Mesothelial cell of epicardium (in vitro differentiated cells): ENCODE results near the gene DAPK1. TPM values are rescaled to one million over a fixed set of nuclear protein-coding genes. Genes with fewer than 3 reads are reported as not detected.

Experiments
- DNase-seq, 2 experiments: peaks; one replicate each; pipeline ENCODE4 v3.0.0; 2021; ENCODE audit warnings: low spot score in 2 of 2; ENCODE audit not compliant: unreplicated experiment in 2 of 2
- H3K27ac Mint-ChIP-seq: 2 replicates; pipeline ENCODE4 v1.8.0; 2021; ENCODE audit warnings: mixed read lengths
- H3K27me3 Mint-ChIP-seq: 2 replicates; pipeline ENCODE4 v1.8.0; 2021; ENCODE audit warnings: low read depth, mixed read lengths
- H3K36me3 Mint-ChIP-seq: 2 replicates; pipeline ENCODE4 v1.8.0; 2021; ENCODE audit warnings: mixed read lengths
- H3K4me1 Mint-ChIP-seq: 2 replicates; pipeline ENCODE4 v1.8.0; 2021; ENCODE audit warnings: mixed read lengths
- H3K4me3 Mint-ChIP-seq: 2 replicates; pipeline ENCODE4 v1.8.0; 2021; ENCODE audit warnings: mild to moderate bottlenecking, moderate library complexity, mixed read lengths
- H3K9me3 Mint-ChIP-seq: 2 replicates; pipeline ENCODE4 v1.8.0; 2021; ENCODE audit warnings: mixed read lengths
- CTCF ChIP-seq: fragments of 200-600 bp; sonication (generic); IDR thresholded peaks from one replicate; pipeline ENCODE4 v1.5.0; 2021; ENCODE audit warnings: antibody characterized with exemption; ENCODE audit not compliant: unreplicated experiment
- total RNA-seq: library from RNA; stranded (reverse); gene quantifications from 3 replicates; pipeline ENCODE4 v1.2.1, GENCODE V29; 2021

The DAPK1 gene
- total RNA-seq, 1 donor from 2014 or later, result 239 TPM

GRCh38 chr9:87614397-87614796 is 116.7 kb downstream of the DAPK1 start:
- no peak for TF ChIP-seq CTCF

DNA sequence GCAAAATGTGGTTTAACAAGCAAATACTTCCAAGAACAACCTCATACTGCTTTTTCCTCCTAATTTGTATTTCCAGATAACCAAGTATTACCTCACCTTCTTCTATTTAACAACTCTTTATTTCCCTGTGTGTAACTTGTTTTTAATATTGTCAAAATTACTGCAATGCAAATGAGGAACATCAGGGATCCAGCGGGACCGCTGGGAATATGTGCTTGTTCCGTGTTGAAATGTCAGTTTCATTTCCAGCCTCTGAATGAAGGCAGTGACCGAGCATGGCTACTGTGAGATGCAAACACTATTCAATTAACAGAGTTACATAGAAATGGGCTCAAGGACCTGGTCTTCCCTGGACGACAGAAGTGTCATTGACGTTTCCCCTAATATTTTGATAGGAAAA is 117.5 kb downstream of the DAPK1 start:
- DNase-seq, result no peak
- H3K4me3 Mint-ChIP-seq, result no peak overlapping the region
- H3K27me3 Mint-ChIP-seq, result no peaks in the 10 kb centered on the region
- H3K27ac Mint-ChIP-seq, result no peak overlapping the region
- peaks cover 63% of the 10 kb centered on the region for H3K36me3 Mint-ChIP-seq
- peaks cover 38% of the 10 kb centered on the region for H3K4me1 Mint-ChIP-seq
- TF ChIP-seq CTCF, result no peak
- H3K9me3 Mint-ChIP-seq, result peaks cover 15% of the 10 kb centered on the region

More at GRCh38 chr9:87614397-87614796, 116.7 kb downstream of the DAPK1 start:
- no peak for DNase-seq
- Mint-ChIP-seq H3K27me3 (no peaks in the 10 kb centered on the region), H3K27ac (no peak overlapping the region), H3K9me3 (peaks cover 15% of the 10 kb centered on the region), H3K4me3 (no peak overlapping the region), H3K4me1 (peaks cover 43% of the 10 kb centered on the region), H3K36me3 (peaks cover 61% of the 10 kb centered on the region)

DNA sequence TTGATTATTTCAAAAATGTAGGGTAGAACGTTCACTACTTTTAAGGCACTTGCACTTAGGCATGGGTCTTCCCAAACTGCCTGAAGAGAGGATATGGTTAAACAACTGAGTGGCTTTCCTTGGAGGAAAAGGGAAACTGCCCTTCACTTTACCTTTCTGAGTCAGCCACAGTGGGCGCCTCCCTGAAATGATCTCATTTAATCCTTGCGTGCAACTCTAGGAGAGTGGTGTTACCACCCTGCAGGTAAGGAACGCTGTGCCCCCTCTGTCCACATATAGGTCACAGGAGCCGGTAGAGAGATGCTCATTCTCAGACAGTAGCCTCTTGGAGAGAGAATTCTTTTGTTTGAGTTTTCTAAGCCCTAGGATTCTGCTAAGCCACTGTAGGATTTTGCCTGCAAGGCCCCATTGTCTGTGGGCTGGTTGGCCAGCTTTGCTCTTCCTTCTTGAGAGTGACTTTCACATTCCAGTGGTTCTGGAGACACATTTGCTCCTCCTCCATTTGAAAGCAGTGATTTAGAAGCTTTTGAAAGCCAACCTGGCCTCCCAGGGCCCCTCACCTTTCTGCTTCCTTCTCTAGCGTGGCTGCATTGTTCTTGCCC is 118.0 kb downstream of the DAPK1 start:
- Mint-ChIP-seq H3K9me3 (peaks cover 15% of the 10 kb centered on the region), H3K4me1 (peaks cover 35% of the 10 kb centered on the region), H3K36me3 (peaks cover 63% of the 10 kb centered on the region), H3K27me3 (no peaks in the 10 kb centered on the region), H3K4me3 (no peak overlapping the region), H3K27ac (peak overlapping the region; percentile 64)
- TF ChIP-seq CTCF, result no peak
- DNase-seq, result no peak

DNA sequence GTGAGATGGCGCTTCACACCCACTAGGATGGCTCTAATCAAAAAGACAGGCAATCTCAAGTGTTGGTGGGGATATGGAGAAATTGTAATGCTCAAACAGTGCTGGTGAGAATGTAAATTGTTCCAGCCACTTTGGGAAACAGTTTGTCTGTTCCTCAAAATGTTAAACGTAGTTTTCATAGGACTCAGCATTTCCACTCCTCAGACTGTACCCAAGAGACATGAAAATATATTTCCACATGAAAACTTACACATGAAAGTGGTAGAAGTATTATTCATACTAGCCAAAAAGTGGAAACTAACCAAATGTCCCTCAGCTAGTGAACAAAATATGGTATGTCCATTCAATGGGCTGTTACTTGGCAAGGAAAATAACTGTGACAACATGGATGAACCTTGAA is 120.6 kb downstream of the DAPK1 start:
- H3K4me3 Mint-ChIP-seq, result no peak overlapping the region
- no peak overlapping the region for H3K27ac Mint-ChIP-seq
- DNase-seq, result no peak
- H3K27me3 Mint-ChIP-seq, result no peaks in the 10 kb centered on the region
- peaks cover 38% of the 10 kb centered on the region for H3K4me1 Mint-ChIP-seq
- TF ChIP-seq CTCF, result no peak
- peaks cover 15% of the 10 kb centered on the region for H3K9me3 Mint-ChIP-seq
- peaks cover 59% of the 10 kb centered on the region for H3K36me3 Mint-ChIP-seq

DNA sequence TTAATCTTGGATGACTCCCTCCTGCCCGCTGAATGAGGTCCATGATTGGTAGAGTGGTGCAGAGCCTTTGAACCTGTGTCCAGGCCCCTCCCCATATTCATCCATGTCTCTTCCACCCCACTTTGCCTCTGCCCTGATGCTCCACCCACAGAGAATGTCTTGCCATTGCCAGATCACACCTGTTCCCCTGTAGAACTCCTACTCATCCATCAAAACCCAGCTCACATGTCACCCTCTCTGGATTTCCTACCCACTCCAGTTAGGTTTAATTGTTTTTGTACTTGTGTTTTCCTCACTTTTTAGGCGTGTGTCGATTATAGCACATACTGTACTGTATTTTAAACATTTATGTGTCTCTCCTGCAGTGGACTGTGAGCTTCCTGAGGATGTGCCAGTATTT is 121.3 kb downstream of the DAPK1 start:
- no peaks in the 10 kb centered on the region for H3K27me3 Mint-ChIP-seq

More for the DNA sequence above, 121.3 kb downstream of the DAPK1 start:
- peaks cover 63% of the 10 kb centered on the region for H3K36me3 Mint-ChIP-seq
- TF ChIP-seq CTCF, result no peak
- H3K27ac Mint-ChIP-seq, result no peak overlapping the region
- H3K4me3 Mint-ChIP-seq, result no peak overlapping the region
- peaks cover 36% of the 10 kb centered on the region for H3K4me1 Mint-ChIP-seq
- DNase-seq, result no peak
- H3K9me3 Mint-ChIP-seq, result peaks cover 15% of the 10 kb centered on the region
